Keratinocyte (primary cell): ENCODE measurements around the gene GSTO2. TPM values are rescaled to one million over a fixed set of nuclear protein-coding genes. Genes with fewer than 3 reads are reported as not detected.

ENCODE experiments used
- DNase-seq: peaks from one replicate; pipeline ENCODE4 v3.0.0-alpha.2; 2011; ENCODE audit warnings: low read depth, missing footprints, low spot score
- FAIRE-seq: peaks from 2 replicates; lab custom pipeline; 2011; peaks lifted over from hg19 to GRCh38; lab: Jason Lieb, UNC
- H2AFZ ChIP-seq: 2 replicates; pipeline ENCODE4 v1.6.0; 2012; ENCODE audit warnings: low read length, control low read depth, inconsistent platforms; ENCODE audit not compliant: control insufficient read depth
- H3K27ac ChIP-seq: 2 replicates; pipeline ENCODE4 v1.5.1; 2011; ENCODE audit warnings: low read length; ENCODE audit not compliant: control insufficient read depth, insufficient read depth
- H3K27me3 ChIP-seq: 3 replicates; pipeline ENCODE4 v1.6.0; 2011; ENCODE audit warnings: low read length; ENCODE audit not compliant: control insufficient read depth, insufficient read depth; ENCODE audit errors: extremely low read depth
- H3K36me3 ChIP-seq, 2 experiments: 2 replicates in 1 of 2; 3 replicates in 1 of 2; pipeline ENCODE4 v1.5.1; 2011; ENCODE audit warnings: low read length in 2 of 2, mild to moderate bottlenecking in 1 of 2; ENCODE audit not compliant: control insufficient read depth in 2 of 2, insufficient read depth in 2 of 2; ENCODE audit errors: extremely low read depth in 1 of 2
- H3K4me1 ChIP-seq: 3 replicates; pipeline ENCODE4 v1.5.1; 2011; ENCODE audit warnings: low read length; ENCODE audit not compliant: control insufficient read depth, insufficient read depth; ENCODE audit errors: extremely low read depth
- H3K4me2 ChIP-seq: 3 replicates; pipeline ENCODE4 v1.6.0; 2011; ENCODE audit warnings: low read depth, low read length; ENCODE audit not compliant: control insufficient read depth, insufficient read depth; ENCODE audit errors: extremely low read depth
- H3K4me3 ChIP-seq, 3 experiments: fragments of 200-600 bp in 1 of 3; sonication (generic) in 1 of 3; 2 replicates in 2 of 3; 3 replicates in 1 of 3; pipeline ENCODE4 v1.5.1; 2011 to 2016; ENCODE audit warnings: low read length in 3 of 3, mild to moderate bottlenecking in 3 of 3, control low read depth in 2 of 3, inconsistent platforms in 1 of 3, low read depth in 1 of 3, mixed read lengths in 1 of 3, mixed run types in 1 of 3, moderate library complexity in 1 of 3; ENCODE audit not compliant: control insufficient read depth in 2 of 3, insufficient read depth in 2 of 3; ENCODE audit errors: extremely low read depth in 1 of 3
- H3K79me2 ChIP-seq: 2 replicates; pipeline ENCODE4 v1.6.0; 2012; ENCODE audit warnings: low read length; ENCODE audit not compliant: control insufficient read depth, insufficient read depth
- H3K9ac ChIP-seq: 3 replicates; pipeline ENCODE4 v1.6.0; 2011; ENCODE audit warnings: low read length; ENCODE audit not compliant: control insufficient read depth, insufficient read depth; ENCODE audit errors: extremely low read depth
- H3K9me1 ChIP-seq: 3 replicates; pipeline ENCODE4 v1.6.0; 2011; ENCODE audit warnings: low read length; ENCODE audit not compliant: control insufficient read depth, insufficient read depth; ENCODE audit errors: extremely low read depth
- H3K9me3 ChIP-seq: 2 replicates; pipeline ENCODE4 v1.5.1; 2012; ENCODE audit warnings: low read depth, low read length; ENCODE audit not compliant: control insufficient read depth
- H4K20me1 ChIP-seq: 3 replicates; pipeline ENCODE4 v1.6.0; 2011; ENCODE audit warnings: low read length; ENCODE audit not compliant: control insufficient read depth, insufficient read depth; ENCODE audit errors: extremely low read depth
- EZH2 ChIP-seq: IDR thresholded peaks from one replicate; pipeline ENCODE4 v1.6.1; 2012; ENCODE audit warnings: inconsistent platforms, mild to moderate bottlenecking, low read length, moderate library complexity
- dilution Hi-C: fragments of 300-500 bp; cut with MboI; formaldehyde crosslinking; loops from one replicate; pipeline ENCODE4 v1.7.0; 2020; ENCODE audit warnings: low sequenced_read_pairs; ENCODE audit not compliant: extremely low pct_ligation_motif_present
- polyA plus RNA-seq, 5 experiments: library from polyadenylated mRNA; depleted of rRNA in 3 of 5; stranded (reverse) in 3 of 5; stranded (forward) in 1 of 5; unstranded in 1 of 5; fragments of >200 nt; gene quantifications; 1 replicate in 1 of 5; 2 replicates in 3 of 5; 3 replicates in 1 of 5; pipeline versions ENCODE4 v1.2.1 to v1.2.3, GENCODE V29; 2011 to 2012; ENCODE audit warnings: missing spikeins in 2 of 5, low read depth in 1 of 5, low replicate concordance in 1 of 5
- TF ChIP-seq, protein P1 (sequence below), 3 experiments: IDR thresholded peaks in 1 of 3; conservative IDR thresholded peaks in 1 of 3; optimal IDR thresholded peaks in 1 of 3; 2 replicates in 2 of 3; 3 replicates in 1 of 3; pipeline versions ENCODE3 to v1.5.1; 2011; ENCODE audit warnings: low read length in 3 of 3, mild to moderate bottlenecking in 3 of 3, moderate library complexity in 2 of 3, control low read depth in 1 of 3, inconsistent platforms in 1 of 3; ENCODE audit not compliant: insufficient read depth in 2 of 3; ENCODE audit errors: extremely low read depth in 1 of 3

Gene GSTO2
- polyA plus RNA-seq, 1 donor (not counting 4 experiments of a cell fraction or from before 2014, with no cell fraction given): 56.9 TPM

DNA sequence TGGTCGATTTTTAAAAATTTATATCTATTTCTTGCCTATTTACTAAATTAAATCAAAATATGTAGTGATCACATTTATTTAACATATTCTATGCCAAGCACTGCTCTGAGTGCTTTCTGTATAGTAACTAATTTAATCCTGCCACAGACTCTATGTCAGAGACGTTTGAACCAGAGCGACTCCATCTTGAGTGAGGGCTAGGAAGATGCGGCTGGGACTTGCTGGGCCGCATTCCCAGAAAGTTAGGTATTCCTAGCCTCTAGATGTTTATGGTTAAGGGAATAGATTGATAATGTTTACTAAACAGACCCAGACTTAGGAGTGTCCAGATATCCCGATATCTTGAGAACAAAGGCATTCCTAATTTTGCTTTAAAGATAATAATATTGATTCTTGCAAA is 17.5 kb upstream of the GSTO2 start:
- peaks cover 16% of the 10 kb centered on the region for H3K4me1 ChIP-seq
- DNase-seq (no peak), FAIRE-seq (no peak)
- no peak overlapping the region for H3K4me2 ChIP-seq
- no peak overlapping the region for H3K27ac ChIP-seq
- no peaks in the 10 kb centered on the region for H4K20me1 ChIP-seq
- H3K4me3 ChIP-seq: no peak overlapping the region
- no peak overlapping the region for H2AFZ ChIP-seq
- TF ChIP-seq, protein P1, sequence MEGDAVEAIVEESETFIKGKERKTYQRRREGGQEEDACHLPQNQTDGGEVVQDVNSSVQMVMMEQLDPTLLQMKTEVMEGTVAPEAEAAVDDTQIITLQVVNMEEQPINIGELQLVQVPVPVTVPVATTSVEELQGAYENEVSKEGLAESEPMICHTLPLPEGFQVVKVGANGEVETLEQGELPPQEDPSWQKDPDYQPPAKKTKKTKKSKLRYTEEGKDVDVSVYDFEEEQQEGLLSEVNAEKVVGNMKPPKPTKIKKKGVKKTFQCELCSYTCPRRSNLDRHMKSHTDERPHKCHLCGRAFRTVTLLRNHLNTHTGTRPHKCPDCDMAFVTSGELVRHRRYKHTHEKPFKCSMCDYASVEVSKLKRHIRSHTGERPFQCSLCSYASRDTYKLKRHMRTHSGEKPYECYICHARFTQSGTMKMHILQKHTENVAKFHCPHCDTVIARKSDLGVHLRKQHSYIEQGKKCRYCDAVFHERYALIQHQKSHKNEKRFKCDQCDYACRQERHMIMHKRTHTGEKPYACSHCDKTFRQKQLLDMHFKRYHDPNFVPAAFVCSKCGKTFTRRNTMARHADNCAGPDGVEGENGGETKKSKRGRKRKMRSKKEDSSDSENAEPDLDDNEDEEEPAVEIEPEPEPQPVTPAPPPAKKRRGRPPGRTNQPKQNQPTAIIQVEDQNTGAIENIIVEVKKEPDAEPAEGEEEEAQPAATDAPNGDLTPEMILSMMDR (optimal IDR thresholded peaks at IDR 0.05 in 1 of 3, IDR thresholded peaks at IDR 0.05 in 1 of 3, conservative IDR thresholded peaks at IDR 0.05 in 1 of 3; ENCODE audit: extremely low read depth in 1 of 3, insufficient read depth in 2 of 3, low read length in 3 of 3): no peak
- TF ChIP-seq EZH2: no peak
- H3K79me2 ChIP-seq: peaks cover 21% of the 10 kb centered on the region
- H3K27me3 ChIP-seq: no peaks in the 10 kb centered on the region
- no peaks in the 10 kb centered on the region for H3K9me1 ChIP-seq
- H3K9ac ChIP-seq: no peak overlapping the region
- H3K36me3 ChIP-seq: no peaks in the 10 kb centered on the region
- no peaks in the 10 kb centered on the region for H3K9me3 ChIP-seq
- dilution Hi-C loops: no loop called here

DNA sequence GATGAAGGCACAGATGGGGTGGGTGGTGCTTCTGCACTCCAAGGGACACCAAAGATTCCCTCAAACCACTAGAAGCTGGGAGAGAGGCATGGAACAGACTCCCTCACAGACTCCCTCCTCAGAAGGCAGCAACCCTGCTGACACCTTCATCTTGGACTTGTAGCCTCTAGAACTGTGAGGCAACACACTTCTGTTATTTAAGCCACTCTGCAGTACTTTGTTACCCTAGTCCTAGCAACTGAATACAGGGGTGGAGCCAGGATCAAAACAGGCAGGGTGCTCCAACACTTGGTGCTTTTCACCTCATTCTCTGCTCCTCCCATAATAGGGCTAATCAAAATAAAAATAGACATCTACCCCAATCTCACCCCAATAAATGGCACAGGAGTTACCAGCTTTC is 16.6 kb upstream of the GSTO2 start:
- H3K27ac ChIP-seq: no peak overlapping the region
- no peaks in the 10 kb centered on the region for H3K27me3 ChIP-seq
- DNase-seq (no peak), FAIRE-seq (no peak)
- dilution Hi-C loops: no loop called here
- H3K9me3 ChIP-seq: no peaks in the 10 kb centered on the region
- no peak overlapping the region for H3K4me3 ChIP-seq
- H4K20me1 ChIP-seq: no peaks in the 10 kb centered on the region
- no peak for TF ChIP-seq EZH2
- H3K9me1 ChIP-seq: peaks cover 3% of the 10 kb centered on the region
- peaks cover 23% of the 10 kb centered on the region for H3K4me1 ChIP-seq
- H3K9ac ChIP-seq: no peak overlapping the region
- H2AFZ ChIP-seq: no peak overlapping the region
- H3K4me2 ChIP-seq: no peak overlapping the region
- no peaks in the 10 kb centered on the region for H3K36me3 ChIP-seq
- peaks cover 30% of the 10 kb centered on the region for H3K79me2 ChIP-seq

DNA sequence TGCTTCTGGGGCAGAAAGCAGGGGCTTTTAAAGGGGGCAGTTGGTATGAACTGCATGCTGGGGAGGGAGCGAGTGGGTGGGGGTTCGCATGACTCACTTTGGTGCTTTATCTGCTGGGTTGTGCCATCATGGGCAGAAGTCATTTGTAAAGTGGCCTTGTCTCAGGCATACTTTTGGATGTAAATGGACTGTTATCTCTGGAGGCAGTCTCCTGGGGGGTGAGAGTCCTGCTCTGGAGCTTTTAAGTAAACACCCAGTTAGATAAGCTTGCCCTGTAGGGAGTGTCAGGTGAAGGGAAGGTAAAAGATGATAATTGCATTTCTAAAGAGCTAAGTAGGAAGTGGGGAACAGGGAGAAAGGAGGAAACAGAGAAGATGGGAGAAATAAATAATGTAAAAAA is 15.9 kb upstream of the GSTO2 start:
- Histone ChIP-seq H4K20me1 (no peaks in the 10 kb centered on the region), H3K79me2 (peaks cover 32% of the 10 kb centered on the region), H3K4me3 (no peak overlapping the region), H3K27me3 (no peaks in the 10 kb centered on the region), H3K4me1 (peaks cover 29% of the 10 kb centered on the region), H2AFZ (no peak overlapping the region), H3K27ac (no peak overlapping the region), H3K36me3 (peaks cover under 1 to 3% of the 10 kb centered on the region in 2 experiments), H3K9ac (no peak overlapping the region), H3K9me3 (no peaks in the 10 kb centered on the region), H3K4me2 (no peak overlapping the region), H3K9me1 (peaks cover 3% of the 10 kb centered on the region)
- no peak for TF ChIP-seq EZH2
- TF ChIP-seq, protein P1 (optimal IDR thresholded peaks at IDR 0.05 in 1 of 3, IDR thresholded peaks at IDR 0.05 in 1 of 3, conservative IDR thresholded peaks at IDR 0.05 in 1 of 3; ENCODE audit: extremely low read depth in 1 of 3, insufficient read depth in 2 of 3, low read length in 3 of 3): no peak
- FAIRE-seq (no peak), DNase-seq (no peak)
- dilution Hi-C loops: no loop called here
